ENCODE data around the gene CNTNAP2. TPM values are rescaled to one million over a fixed set of nuclear protein-coding genes. Genes with fewer than 3 reads are reported as not detected.

Gene CNTNAP2
- total and polyA plus RNA-seq, 4 donors: not detected

DNA sequence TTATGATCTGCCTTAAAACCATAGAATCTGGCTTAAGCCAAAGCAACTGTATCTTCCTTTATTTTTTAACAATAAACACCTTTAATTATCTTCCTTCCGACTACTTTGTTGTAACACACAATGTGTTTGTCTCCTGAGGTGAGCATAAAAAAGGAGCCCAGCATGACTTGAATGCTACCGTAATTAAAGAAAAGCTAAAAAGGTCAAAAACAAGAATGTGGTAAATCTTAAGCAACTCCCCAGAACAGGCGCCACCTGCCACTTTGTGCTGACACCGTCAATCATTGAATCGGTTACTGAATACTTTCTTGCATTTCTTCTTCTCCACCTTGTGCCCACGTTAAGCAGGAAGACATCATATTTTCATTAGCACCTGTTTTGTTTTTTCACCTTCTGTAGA lies 1904.1 kb downstream of the CNTNAP2 start:
- DNase-seq: no peak
- intact Hi-C loops (cut with DNase I): no loop called here
- no peaks in the 10 kb centered on the region for H3K36me3 ChIP-seq (ENCODE audit: control insufficient read depth in 1 of 2, insufficient read depth in 2 of 2, low read length in 1 of 2)
- no peak overlapping the region for H3K27ac ChIP-seq (ENCODE audit: low read depth in 1 of 2, low read length in 2 of 2)
- no peak overlapping the region for H3K4me3 ChIP-seq (ENCODE audit: low read length in 2 of 2)
- 75 to 81% methylated on average over 6 of the region's 6 CpGs for WGBS, 2 donors
- H3K9me3 ChIP-seq (ENCODE audit: control insufficient read depth, low read length): no peaks in the 10 kb centered on the region
- no peak for ATAC-seq (ENCODE audit: low FRiP score)
- no peaks in the 10 kb centered on the region for H3K4me1 ChIP-seq (ENCODE audit: control insufficient read depth in 1 of 2, insufficient read depth in 2 of 2, low read length in 2 of 2)
- no peaks in the 10 kb centered on the region for H3K27me3 ChIP-seq (ENCODE audit: control insufficient read depth in 1 of 2, insufficient read depth in 2 of 2, low read length in 1 of 2)

DNA sequence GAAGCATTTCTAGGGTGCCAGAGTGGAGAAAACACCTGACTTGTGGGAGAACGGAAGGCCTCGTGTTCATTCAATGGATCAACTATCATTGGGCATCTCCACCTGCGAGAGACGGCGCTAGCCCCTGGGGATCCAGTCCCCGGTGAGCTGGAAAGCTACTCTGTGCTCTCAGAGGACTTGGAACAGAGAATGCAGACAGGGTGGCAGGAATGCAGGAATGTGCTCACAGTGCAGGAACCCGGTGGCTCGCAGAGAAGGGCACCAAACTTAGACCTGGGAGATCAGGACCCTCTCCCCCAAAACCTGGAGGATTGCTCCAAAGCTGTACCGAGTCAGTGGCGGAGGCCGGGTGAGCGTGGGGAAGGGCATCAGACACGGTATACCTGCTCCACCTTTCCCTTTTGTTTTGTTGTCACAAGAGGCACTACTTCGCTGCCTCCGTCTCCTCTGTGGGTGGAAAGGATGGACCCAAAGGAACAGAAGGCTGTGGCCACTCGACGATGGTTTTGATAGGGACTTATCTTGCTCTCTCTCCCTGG lies 1905.0 kb downstream of the CNTNAP2 start:
- intact Hi-C loops (cut with DNase I): no loop called here
- no peak for ATAC-seq (ENCODE audit: low FRiP score)
- H3K4me3 ChIP-seq (ENCODE audit: low read length in 2 of 2): no peak overlapping the region
- no peaks in the 10 kb centered on the region for H3K27me3 ChIP-seq (ENCODE audit: control insufficient read depth in 1 of 2, insufficient read depth in 2 of 2, low read length in 1 of 2)
- DNase-seq: no peak
- no peaks in the 10 kb centered on the region for H3K4me1 ChIP-seq (ENCODE audit: control insufficient read depth in 1 of 2, insufficient read depth in 2 of 2, low read length in 2 of 2)
- no peak overlapping the region for H3K27ac ChIP-seq (ENCODE audit: low read depth in 1 of 2, low read length in 2 of 2)
- 81 to 84% methylated on average over 17 of the region's 17 CpGs for WGBS, 2 donors
- H3K36me3 ChIP-seq (ENCODE audit: control insufficient read depth in 1 of 2, insufficient read depth in 2 of 2, low read length in 1 of 2): no peaks in the 10 kb centered on the region
- no peaks in the 10 kb centered on the region for H3K9me3 ChIP-seq (ENCODE audit: control insufficient read depth, low read length)

DNA sequence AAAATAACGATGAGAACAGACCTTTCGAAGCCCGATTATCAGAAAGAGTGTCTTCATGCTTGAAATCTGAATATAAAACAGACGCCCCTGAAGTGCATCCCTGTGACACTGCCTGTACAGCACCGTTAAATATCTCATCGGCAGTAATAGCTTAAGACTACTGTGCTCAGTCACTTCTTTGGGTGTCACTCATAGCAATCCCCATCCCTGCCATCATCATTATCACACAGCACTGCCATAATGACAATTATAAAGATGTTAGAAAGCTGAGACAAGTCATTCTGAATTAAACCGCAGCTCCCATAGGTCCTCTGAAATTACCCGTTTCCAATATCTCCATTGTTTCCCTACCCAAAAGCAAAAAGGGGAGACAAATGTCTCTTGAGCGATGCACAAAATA lies 1906.2 kb downstream of the CNTNAP2 start:
- intact Hi-C loops (cut with DNase I): no loop called here

DNA sequence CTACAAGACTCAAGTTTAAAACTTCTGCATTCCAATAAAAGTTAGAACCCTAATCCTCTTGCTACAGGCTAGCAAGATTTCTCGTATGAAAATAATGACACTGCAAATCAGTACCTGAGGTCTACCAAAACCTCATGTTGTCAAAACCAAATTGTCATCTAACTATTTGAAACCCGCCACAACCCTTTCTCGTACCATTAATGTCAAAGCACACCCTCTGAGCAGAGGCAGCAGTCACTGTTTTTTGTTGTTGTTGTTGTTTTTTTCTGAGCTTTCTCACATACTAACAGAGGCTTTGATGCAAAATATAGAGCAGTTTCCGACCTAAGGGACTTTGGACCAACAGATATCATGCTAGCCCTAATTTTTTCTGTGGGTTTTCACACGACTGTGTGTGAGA lies 1910.1 kb downstream of the CNTNAP2 start:
- Histone ChIP-seq H3K4me1 (ENCODE audit: control insufficient read depth in 1 of 2, insufficient read depth in 2 of 2, low read length in 2 of 2) (no peaks in the 10 kb centered on the region), H3K27ac (ENCODE audit: low read depth in 1 of 2, low read length in 2 of 2) (no peak overlapping the region), H3K36me3 (ENCODE audit: control insufficient read depth in 1 of 2, insufficient read depth in 2 of 2, low read length in 1 of 2) (no peaks in the 10 kb centered on the region), H3K9me3 (ENCODE audit: control insufficient read depth, low read length) (no peaks in the 10 kb centered on the region), H3K4me3 (ENCODE audit: low read length in 2 of 2) (no peak overlapping the region), H3K27me3 (ENCODE audit: control insufficient read depth in 1 of 2, insufficient read depth in 2 of 2, low read length in 1 of 2) (no peaks in the 10 kb centered on the region)
- intact Hi-C loops (cut with DNase I): no loop called here
- ATAC-seq (ENCODE audit: low FRiP score) (no peak), DNase-seq (no peak)
- 74 to 83% methylated on average over 5 of the region's 5 CpGs for WGBS, 2 donors

More for the DNA sequence above, 1906.2 kb downstream of the CNTNAP2 start:
- Histone ChIP-seq H3K27me3 (ENCODE audit: control insufficient read depth in 1 of 2, insufficient read depth in 2 of 2, low read length in 1 of 2) (no peaks in the 10 kb centered on the region), H3K36me3 (ENCODE audit: control insufficient read depth in 1 of 2, insufficient read depth in 2 of 2, low read length in 1 of 2) (no peaks in the 10 kb centered on the region), H3K27ac (ENCODE audit: low read depth in 1 of 2, low read length in 2 of 2) (no peak overlapping the region), H3K4me1 (ENCODE audit: control insufficient read depth in 1 of 2, insufficient read depth in 2 of 2, low read length in 2 of 2) (no peaks in the 10 kb centered on the region), H3K4me3 (ENCODE audit: low read length in 2 of 2) (no peak overlapping the region), H3K9me3 (ENCODE audit: control insufficient read depth, low read length) (no peaks in the 10 kb centered on the region)
- DNase-seq: no peak
- 93 to 94% methylated on average over 9 of the region's 9 CpGs for WGBS, 2 donors
- ATAC-seq (ENCODE audit: low FRiP score): no peak

DNA sequence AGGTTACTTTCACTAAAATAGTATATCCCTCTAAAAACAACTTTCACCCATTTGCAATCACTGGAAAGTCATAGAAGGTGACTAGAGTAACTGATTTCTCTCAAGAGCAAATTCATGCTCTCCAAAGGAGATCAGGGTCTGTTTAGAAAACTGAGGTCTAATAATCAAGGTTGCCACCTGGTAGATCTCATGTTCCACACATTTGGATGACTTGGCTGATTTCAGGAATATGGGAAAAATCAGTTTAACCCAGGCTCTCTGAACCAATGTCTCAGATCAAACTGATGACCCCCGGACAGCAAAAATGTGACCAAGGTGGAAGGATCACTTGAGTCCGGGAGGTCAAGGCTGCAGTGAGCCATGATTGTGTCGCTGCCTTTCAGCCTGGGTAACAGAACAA lies 1911.6 kb downstream of the CNTNAP2 start:
- H3K27ac ChIP-seq (ENCODE audit: low read depth in 1 of 2, low read length in 2 of 2): no peak overlapping the region
- DNase-seq: no peak
- H3K9me3 ChIP-seq (ENCODE audit: control insufficient read depth, low read length): no peaks in the 10 kb centered on the region
- no peaks in the 10 kb centered on the region for H3K4me1 ChIP-seq (ENCODE audit: control insufficient read depth in 1 of 2, insufficient read depth in 2 of 2, low read length in 2 of 2)
- no peaks in the 10 kb centered on the region for H3K27me3 ChIP-seq (ENCODE audit: control insufficient read depth in 1 of 2, insufficient read depth in 2 of 2, low read length in 1 of 2)
- no peak for ATAC-seq (ENCODE audit: low FRiP score)
- WGBS, 2 donors: 92 to 96% methylated on average over 3 of the region's 3 CpGs
- intact Hi-C loops (cut with DNase I): no loop called here
- no peak overlapping the region for H3K4me3 ChIP-seq (ENCODE audit: low read length in 2 of 2)
- H3K36me3 ChIP-seq (ENCODE audit: control insufficient read depth in 1 of 2, insufficient read depth in 2 of 2, low read length in 1 of 2): no peaks in the 10 kb centered on the region

DNA sequence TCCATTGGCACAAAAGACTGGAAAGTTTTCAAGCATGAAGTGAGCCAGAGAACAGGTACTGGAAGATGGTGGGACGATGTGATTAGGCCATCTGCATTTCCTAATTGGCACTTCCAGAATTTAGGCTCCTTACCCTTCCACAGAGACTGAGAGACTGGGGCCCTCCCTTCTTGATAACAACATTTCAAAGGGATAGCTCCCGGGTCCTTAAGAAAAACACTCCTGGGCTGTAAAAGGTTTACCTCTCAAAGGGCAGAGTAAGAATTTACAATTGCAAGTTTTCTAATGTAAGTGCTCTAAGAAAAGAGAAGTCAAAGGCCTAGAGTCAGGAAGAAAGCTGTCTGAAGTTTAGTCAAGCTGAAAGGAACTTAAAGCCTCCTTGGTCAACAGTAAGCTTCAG lies 1914.4 kb downstream of the CNTNAP2 start:
- 77 to 83% methylated on average over 2 of the region's 2 CpGs for WGBS, 2 donors
- DNase-seq: no peak
- no peaks in the 10 kb centered on the region for H3K36me3 ChIP-seq (ENCODE audit: control insufficient read depth in 1 of 2, insufficient read depth in 2 of 2, low read length in 1 of 2)
- H3K4me3 ChIP-seq (ENCODE audit: low read length in 2 of 2): no peak overlapping the region
- no peaks in the 10 kb centered on the region for H3K4me1 ChIP-seq (ENCODE audit: control insufficient read depth in 1 of 2, insufficient read depth in 2 of 2, low read length in 2 of 2)
- H3K9me3 ChIP-seq (ENCODE audit: control insufficient read depth, low read length): no peaks in the 10 kb centered on the region
- no peaks in the 10 kb centered on the region for H3K27me3 ChIP-seq (ENCODE audit: control insufficient read depth in 1 of 2, insufficient read depth in 2 of 2, low read length in 1 of 2)
- no peak overlapping the region for H3K27ac ChIP-seq (ENCODE audit: low read depth in 1 of 2, low read length in 2 of 2)
- no peak for ATAC-seq (ENCODE audit: low FRiP score)
- intact Hi-C loops (cut with DNase I): no loop called here

DNA sequence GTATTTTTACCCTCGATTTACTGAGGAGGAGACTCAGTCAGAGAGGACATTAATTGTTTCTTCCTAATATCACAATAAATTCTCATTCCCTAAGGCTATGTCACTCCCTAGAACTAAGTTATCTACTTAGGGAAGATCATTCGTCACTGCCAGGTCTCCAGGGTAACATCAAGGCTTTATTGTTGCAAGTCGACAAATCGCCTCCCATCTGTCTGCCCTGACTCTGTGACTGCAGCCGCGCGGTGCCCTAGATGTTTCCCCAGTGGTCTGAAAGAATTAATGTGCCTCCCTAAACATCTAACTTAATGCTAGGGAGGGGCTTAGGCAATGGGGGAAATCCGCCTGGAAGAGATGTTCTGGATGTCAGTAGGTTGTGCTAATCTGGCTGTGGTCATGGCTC lies 1915.2 kb downstream of the CNTNAP2 start:
- H3K27ac ChIP-seq (ENCODE audit: low read depth in 1 of 2, low read length in 2 of 2): no peak overlapping the region
- no peaks in the 10 kb centered on the region for H3K27me3 ChIP-seq (ENCODE audit: control insufficient read depth in 1 of 2, insufficient read depth in 2 of 2, low read length in 1 of 2)
- intact Hi-C loops (cut with DNase I): no loop called here
- no peaks in the 10 kb centered on the region for H3K4me1 ChIP-seq (ENCODE audit: control insufficient read depth in 1 of 2, insufficient read depth in 2 of 2, low read length in 2 of 2)
- DNase-seq (no peak), ATAC-seq (ENCODE audit: low FRiP score) (no peak)
- WGBS, 2 donors: 51 to 61% methylated on average over 8 of the region's 8 CpGs
- H3K9me3 ChIP-seq (ENCODE audit: control insufficient read depth, low read length): no peaks in the 10 kb centered on the region
- no peak overlapping the region for H3K4me3 ChIP-seq (ENCODE audit: low read length in 2 of 2)
- no peaks in the 10 kb centered on the region for H3K36me3 ChIP-seq (ENCODE audit: control insufficient read depth in 1 of 2, insufficient read depth in 2 of 2, low read length in 1 of 2)

DNA sequence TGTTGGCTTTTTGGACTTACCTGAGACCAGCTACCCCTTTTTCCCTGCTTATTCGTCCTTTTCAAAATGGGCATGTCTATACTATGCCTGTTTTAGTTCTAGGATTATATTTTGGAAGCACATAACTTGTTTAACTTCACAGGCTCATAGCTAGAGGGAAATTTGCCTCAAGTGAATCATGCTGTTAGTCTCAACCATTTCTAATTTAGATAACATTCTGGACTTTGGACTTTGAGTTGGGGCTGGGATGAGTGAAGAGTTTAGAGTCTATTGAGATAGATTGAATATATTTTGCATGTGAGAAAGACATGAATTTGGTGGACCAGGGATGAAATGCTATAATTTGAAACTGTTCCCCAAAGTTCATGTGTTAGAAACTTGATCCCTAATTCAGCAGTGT lies 1919.3 kb downstream of the CNTNAP2 start:
- H3K4me3 ChIP-seq (ENCODE audit: low read length in 2 of 2): no peak overlapping the region
- no peaks in the 10 kb centered on the region for H3K9me3 ChIP-seq (ENCODE audit: control insufficient read depth, low read length)
- no peaks in the 10 kb centered on the region for H3K27me3 ChIP-seq (ENCODE audit: control insufficient read depth in 1 of 2, insufficient read depth in 2 of 2, low read length in 1 of 2)
- ATAC-seq (ENCODE audit: low FRiP score): no peak
- H3K4me1 ChIP-seq (ENCODE audit: control insufficient read depth in 1 of 2, insufficient read depth in 2 of 2, low read length in 2 of 2): peaks cover 0 to 3% of the 10 kb centered on the region in 2 donors
- H3K36me3 ChIP-seq (ENCODE audit: control insufficient read depth in 1 of 2, insufficient read depth in 2 of 2, low read length in 1 of 2): no peaks in the 10 kb centered on the region
- DNase-seq: no peak
- H3K27ac ChIP-seq (ENCODE audit: low read depth in 1 of 2, low read length in 2 of 2): no peak overlapping the region
- 75 to 91% methylated on average over 1 of the region's 1 CpG for WGBS, 2 donors
- intact Hi-C loops (cut with DNase I): no loop called here

DNA sequence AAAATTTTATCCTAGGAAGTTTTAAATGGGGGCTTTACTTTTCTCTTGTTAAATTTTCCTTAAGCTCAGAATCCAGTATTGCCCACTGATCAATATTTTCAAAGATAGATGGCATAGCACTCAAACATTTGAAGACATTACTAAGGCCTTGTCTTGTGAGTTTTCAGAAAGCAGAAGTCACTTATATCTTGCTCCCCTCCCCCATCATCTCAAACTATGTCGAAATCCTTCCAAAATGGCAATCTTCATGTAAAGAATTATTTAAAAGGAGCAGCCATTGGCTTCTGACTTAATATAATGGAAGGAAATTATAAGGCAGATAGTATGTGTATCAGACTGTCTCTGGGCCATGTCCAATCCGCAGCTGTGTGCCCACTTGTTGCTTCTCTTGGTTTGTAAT lies 1920.4 kb downstream of the CNTNAP2 start:
- Histone ChIP-seq H3K27ac (ENCODE audit: low read depth in 1 of 2, low read length in 2 of 2) (no peak overlapping the region), H3K36me3 (ENCODE audit: control insufficient read depth in 1 of 2, insufficient read depth in 2 of 2, low read length in 1 of 2) (no peaks in the 10 kb centered on the region), H3K4me3 (ENCODE audit: low read length in 2 of 2) (no peak overlapping the region), H3K9me3 (ENCODE audit: control insufficient read depth, low read length) (no peaks in the 10 kb centered on the region), H3K27me3 (ENCODE audit: control insufficient read depth in 1 of 2, insufficient read depth in 2 of 2, low read length in 1 of 2) (no peaks in the 10 kb centered on the region), H3K4me1 (ENCODE audit: control insufficient read depth in 1 of 2, insufficient read depth in 2 of 2, low read length in 2 of 2) (peaks cover 0 to 3% of the 10 kb centered on the region in 2 donors)
- DNase-seq: no peak
- 93 to 97% methylated on average over 2 of the region's 2 CpGs for WGBS, 2 donors
- intact Hi-C loops (cut with DNase I): no loop called here
- ATAC-seq (ENCODE audit: low FRiP score): no peak

Measured in aorta (tissue), 5 donors.